GM23248 (cell line): Measurements from ENCODE around the gene APC. TPM values are rescaled to one million over a fixed set of nuclear protein-coding genes. Genes with fewer than 3 reads are reported as not detected.
"Not testable (repeated sequence)": the region's sequence is repeated elsewhere in the genome, so short reads cannot be mapped to it uniquely, and the experiment has no call there.

ENCODE experiments used
- DNase-seq: peaks from one replicate; pipeline ENCODE4 v3.0.0-alpha.2; 2015
- H2AFZ ChIP-seq: fragments of 200-600 bp; sonication (generic); 2 replicates; pipeline ENCODE4 v1.6.1; 2016; ENCODE audit warnings: antibody characterized with exemption
- H3F3A ChIP-seq: fragments of 200-600 bp; sonication (generic); 2 replicates; pipeline ENCODE4 v1.6.1; 2016; ENCODE audit warnings: mild to moderate bottlenecking, antibody characterized with exemption, mixed run types; ENCODE audit not compliant: insufficient read depth
- H3K27ac ChIP-seq: fragments of 200-600 bp; sonication (generic); 2 replicates; pipeline ENCODE4 v1.5.1; 2016; ENCODE audit warnings: mild to moderate bottlenecking
- H3K27me3 ChIP-seq: fragments of 200-600 bp; sonication (generic); replicated peaks from 2 replicates; pipeline ENCODE4 v1.6.1; 2016; ENCODE audit warnings: mild to moderate bottlenecking; ENCODE audit not compliant: insufficient read depth
- H3K36me3 ChIP-seq: fragments of 200-600 bp; sonication (generic); 2 replicates; pipeline ENCODE4 v1.6.1; 2016; ENCODE audit warnings: low read depth, mild to moderate bottlenecking
- H3K4me1 ChIP-seq: fragments of 200-600 bp; sonication (generic); 2 replicates; pipeline ENCODE4 v1.6.1; 2016; ENCODE audit warnings: mild to moderate bottlenecking; ENCODE audit not compliant: insufficient read depth
- H3K4me2 ChIP-seq: fragments of 200-600 bp; sonication (generic); one replicate; pipeline ENCODE4 v1.6.1; 2016; ENCODE audit warnings: mild to moderate bottlenecking; ENCODE audit not compliant: unreplicated experiment
- H3K4me3 ChIP-seq: fragments of 200-600 bp; sonication (generic); 2 replicates; pipeline ENCODE4 v1.5.1; 2016; ENCODE audit warnings: mild to moderate bottlenecking
- H3K79me2 ChIP-seq: fragments of 200-600 bp; sonication (generic); 2 replicates; pipeline ENCODE4 v1.6.1; 2016; ENCODE audit warnings: mild to moderate bottlenecking; ENCODE audit not compliant: insufficient read depth
- H3K9ac ChIP-seq: fragments of 200-600 bp; sonication (generic); 2 replicates; pipeline ENCODE4 v1.6.1; 2016; ENCODE audit warnings: mild to moderate bottlenecking
- H3K9me2 ChIP-seq: fragments of 200-600 bp; sonication (generic); 2 replicates; pipeline ENCODE4 v1.6.1; 2016; ENCODE audit warnings: mixed run types, mild to moderate bottlenecking, moderate library complexity; ENCODE audit not compliant: insufficient read depth
- H3K9me3 ChIP-seq: fragments of 200-600 bp; sonication (generic); one replicate; pipeline ENCODE4 v1.6.1; 2017; ENCODE audit warnings: low read depth
- H4K20me1 ChIP-seq: fragments of 200-600 bp; sonication (generic); 2 replicates; pipeline ENCODE4 v1.6.0; 2016; ENCODE audit not compliant: insufficient read depth
- EZH2 ChIP-seq: fragments of 200-600 bp; sonication (generic); IDR thresholded peaks from 2 replicates; pipeline ENCODE4 v1.6.1; 2018; ENCODE audit warnings: antibody characterized with exemption, mild to moderate bottlenecking; ENCODE audit not compliant: insufficient read depth, poor library complexity, severe bottlenecking
- EZH2phosphoT487 ChIP-seq: fragments of 200-600 bp; sonication (generic); IDR thresholded peaks from 2 replicates; pipeline ENCODE4 v1.6.1; 2018; ENCODE audit warnings: antibody characterized with exemption, moderate library complexity, mild to moderate bottlenecking, low read depth; ENCODE audit not compliant: insufficient read depth
- WGBS, 2 experiments: methylation state at CpG; one replicate each; pipeline ENCODE4 v1.1.6; 2015 to 2017; ENCODE audit warnings: low lambda C conversion rate in 2 of 2, low coverage in 1 of 2; ENCODE audit errors: missing lambda C conversion rate in 2 of 2; 5-methylcytosine and 5-hydroxymethylcytosine counted together
- in situ Hi-C: fragments of 300-500 bp; cut with MboI; formaldehyde crosslinking; loops from 2 replicates; pipeline ENCODE4 v1.15.0; 2020
- polyA plus RNA-seq: library from polyadenylated mRNA; unstranded; fragments of >200 nt; fragmentation: Nextera tagmentation; extraction: Ambion mirVana; gene quantifications from 2 replicates; pipeline ENCODE4 v1.2.1, GENCODE V29; 2016
- total RNA-seq: library from RNA; depleted of rRNA; stranded (reverse); fragments of >200 nt; shearing (Covaris generic); gene quantifications from 2 replicates; pipeline ENCODE4 v1.2.3, GENCODE V29; 2014

The APC gene
- total and polyA plus RNA-seq, 2 experiments from 2014 or later, result 18.1 to 34.2 TPM

DNA sequence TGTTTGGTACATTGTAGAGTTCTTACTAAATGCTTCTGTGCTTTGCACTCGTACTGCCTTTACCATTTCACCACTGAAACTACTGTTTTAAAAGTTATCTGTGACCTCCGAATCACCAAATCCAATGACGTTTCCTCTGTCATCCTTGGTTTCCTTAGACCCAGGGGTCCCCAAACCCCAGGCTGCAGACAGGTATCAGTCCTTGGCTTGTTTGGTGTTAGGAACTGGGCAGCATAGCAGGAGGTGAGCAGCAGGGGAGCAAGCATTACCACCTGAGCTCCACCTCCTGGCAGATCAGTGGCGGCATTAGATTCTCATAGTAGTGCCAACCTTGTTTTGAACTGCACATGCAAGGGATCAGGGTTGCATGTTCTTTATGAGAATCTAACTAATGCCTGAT, 26.8 kb upstream of the APC start:
- 91 to 95% methylated on average over 4 of the region's 4 CpGs for WGBS, 2 experiments
- H3K9me2 ChIP-seq, result no peaks in the 10 kb centered on the region
- no peak overlapping the region for H3K27ac ChIP-seq
- H3K79me2 ChIP-seq, result peaks cover 81% of the 10 kb centered on the region
- H2AFZ ChIP-seq, result no peak overlapping the region
- no peaks in the 10 kb centered on the region for H3F3A ChIP-seq
- TF ChIP-seq EZH2, result no peak
- no peak for TF ChIP-seq EZH2phosphoT487
- no peaks in the 10 kb centered on the region for H4K20me1 ChIP-seq
- in situ Hi-C loops, result no loop called here
- DNase-seq, result no peak
- H3K27me3 ChIP-seq, result no peaks in the 10 kb centered on the region
- no peaks in the 10 kb centered on the region for H3K36me3 ChIP-seq
- H3K4me3 ChIP-seq, result no peak overlapping the region
- H3K4me1 ChIP-seq, result peaks cover 12% of the 10 kb centered on the region
- no peak overlapping the region for H3K9ac ChIP-seq
- no peak overlapping the region for H3K4me2 ChIP-seq
- H3K9me3 ChIP-seq, result no peaks in the 10 kb centered on the region

- no peak for DNase-seq
- no peak overlapping the region for H3K27ac ChIP-seq
- H2AFZ ChIP-seq, result no peak overlapping the region
- H4K20me1 ChIP-seq, result no peaks in the 10 kb centered on the region
- 80 to 85% methylated on average over 3 of the region's 3 CpGs for WGBS, 2 experiments
- H3K9me3 ChIP-seq, result no peaks in the 10 kb centered on the region
- H3K27me3 ChIP-seq, result no peaks in the 10 kb centered on the region
- peaks cover 86% of the 10 kb centered on the region for H3K79me2 ChIP-seq
- no peaks in the 10 kb centered on the region for H3K9me2 ChIP-seq
- H3K4me3 ChIP-seq, result no peak overlapping the region
- H3K36me3 ChIP-seq, result no peaks in the 10 kb centered on the region
- H3K4me2 ChIP-seq, result no peak overlapping the region
- in situ Hi-C loops, result no loop called here
- H3K4me1 ChIP-seq, result peaks cover 12% of the 10 kb centered on the region
- H3F3A ChIP-seq, result no peaks in the 10 kb centered on the region
- no peak overlapping the region for H3K9ac ChIP-seq
- TF ChIP-seq EZH2, result no peak
- no peak for TF ChIP-seq EZH2phosphoT487
Measured at GRCh38 chr5:112711436-112711835, 26.2 kb upstream of the APC start.

- in situ Hi-C loops, result no loop called here
- no peaks in the 10 kb centered on the region for H3K9me3 ChIP-seq
- no peak overlapping the region for H3K4me3 ChIP-seq
- no peak overlapping the region for H3K9ac ChIP-seq
- no peaks in the 10 kb centered on the region for H3K27me3 ChIP-seq
- H4K20me1 ChIP-seq, result no peaks in the 10 kb centered on the region
- H3K4me2 ChIP-seq, result no peak overlapping the region
- H3K9me2 ChIP-seq, result no peaks in the 10 kb centered on the region
- no peak for DNase-seq
- H3K36me3 ChIP-seq, result no peaks in the 10 kb centered on the region
- no peak for TF ChIP-seq EZH2phosphoT487
- no peak for TF ChIP-seq EZH2
- H3K79me2 ChIP-seq, result peaks cover 100% of the 10 kb centered on the region
- no peak overlapping the region for H3K27ac ChIP-seq
- no peak overlapping the region for H2AFZ ChIP-seq
- WGBS, 2 experiments, result 98% methylated on average over 5 of the region's 5 CpGs
- H3K4me1 ChIP-seq, result peaks cover 12% of the 10 kb centered on the region
- no peaks in the 10 kb centered on the region for H3F3A ChIP-seq
Measured at GRCh38 chr5:112713206-112713605, 24.5 kb upstream of the APC start.

GRCh38 chr5:112716895-112717294, 20.8 kb upstream of the APC start:
- H3K9ac ChIP-seq, H3K9me2 ChIP-seq, H3K4me1 ChIP-seq, in situ Hi-C loops, DNase-seq, H3K27ac ChIP-seq, H3K27me3 ChIP-seq, H3F3A ChIP-seq, H4K20me1 ChIP-seq, H3K9me3 ChIP-seq, H3K36me3 ChIP-seq, H3K4me3 ChIP-seq, H3K4me2 ChIP-seq, H2AFZ ChIP-seq: not testable (repeated sequence)
- peaks cover 100% of the 10 kb centered on the region for H3K79me2 ChIP-seq
- 88 to 97% methylated on average over 7 of the region's 7 CpGs for WGBS, 2 experiments

DNA sequence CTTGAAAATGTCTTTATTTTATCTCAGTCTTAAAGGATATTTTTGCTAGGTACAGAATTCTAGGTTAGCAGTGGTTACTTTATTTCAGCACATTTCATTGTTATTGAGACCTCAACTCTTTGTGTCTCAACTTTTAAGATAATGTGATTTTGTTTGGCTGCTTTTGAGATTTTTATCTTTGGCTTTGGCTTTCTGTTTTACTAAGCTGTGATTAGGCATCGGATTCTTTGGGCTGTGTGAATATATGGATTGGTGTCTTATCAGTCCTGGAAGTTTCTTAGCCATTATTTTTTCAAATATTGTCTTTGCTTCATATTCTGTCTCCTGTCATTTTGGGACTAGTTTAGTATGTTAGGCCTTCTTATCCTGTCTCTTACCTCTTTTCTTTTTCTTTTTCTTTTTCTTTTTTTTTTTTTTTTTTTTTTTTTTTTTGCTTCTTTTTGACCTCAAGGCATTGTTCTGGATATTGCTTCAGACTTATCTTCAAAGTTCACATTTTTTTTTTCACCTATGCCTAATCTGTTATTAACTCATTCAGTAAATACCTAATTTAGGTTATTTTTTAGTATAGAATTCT, 20.1 kb upstream of the APC start:
- TF ChIP-seq EZH2, result no peak
- no peak for TF ChIP-seq EZH2phosphoT487
- Histone ChIP-seq H3K4me1 (no peaks in the 10 kb centered on the region), H3F3A (no peaks in the 10 kb centered on the region), H4K20me1 (peaks cover 6% of the 10 kb centered on the region; the same call in 1 of the 2 replicates), H3K9me2 (no peaks in the 10 kb centered on the region), H3K27me3 (no peaks in the 10 kb centered on the region), H3K9me3 (no peaks in the 10 kb centered on the region), H2AFZ (no peak overlapping the region), H3K4me2 (no peak overlapping the region), H3K27ac (no peak overlapping the region), H3K79me2 (peaks cover 100% of the 10 kb centered on the region), H3K4me3 (no peak overlapping the region), H3K36me3 (no peaks in the 10 kb centered on the region), H3K9ac (no peak overlapping the region)
- WGBS, 2 experiments, result 88 to 100% methylated on average over 1 of the region's 1 CpG
- DNase-seq, result no peak
- in situ Hi-C loops, result no loop called here
